Activated CD4-positive, alpha-beta T cell treated with anti-CD3 and anti-CD28 coated beads, Interleukin-2, amount 50 U/mL, for 1 hour (primary cell): ENCODE results near the gene WBP4.
A peak's percentile ranks its signal among the peaks of the same experiment; 100 is the strongest.
"Not testable (repeated sequence)": the region's sequence is repeated elsewhere in the genome, so short reads cannot be mapped to it uniquely, and the experiment has no call there.

Source experiments
- DNase-seq: peaks from one replicate; pipeline ENCODE4 v3.0.0-alpha.2; 2020

WBP4 gene

DNA sequence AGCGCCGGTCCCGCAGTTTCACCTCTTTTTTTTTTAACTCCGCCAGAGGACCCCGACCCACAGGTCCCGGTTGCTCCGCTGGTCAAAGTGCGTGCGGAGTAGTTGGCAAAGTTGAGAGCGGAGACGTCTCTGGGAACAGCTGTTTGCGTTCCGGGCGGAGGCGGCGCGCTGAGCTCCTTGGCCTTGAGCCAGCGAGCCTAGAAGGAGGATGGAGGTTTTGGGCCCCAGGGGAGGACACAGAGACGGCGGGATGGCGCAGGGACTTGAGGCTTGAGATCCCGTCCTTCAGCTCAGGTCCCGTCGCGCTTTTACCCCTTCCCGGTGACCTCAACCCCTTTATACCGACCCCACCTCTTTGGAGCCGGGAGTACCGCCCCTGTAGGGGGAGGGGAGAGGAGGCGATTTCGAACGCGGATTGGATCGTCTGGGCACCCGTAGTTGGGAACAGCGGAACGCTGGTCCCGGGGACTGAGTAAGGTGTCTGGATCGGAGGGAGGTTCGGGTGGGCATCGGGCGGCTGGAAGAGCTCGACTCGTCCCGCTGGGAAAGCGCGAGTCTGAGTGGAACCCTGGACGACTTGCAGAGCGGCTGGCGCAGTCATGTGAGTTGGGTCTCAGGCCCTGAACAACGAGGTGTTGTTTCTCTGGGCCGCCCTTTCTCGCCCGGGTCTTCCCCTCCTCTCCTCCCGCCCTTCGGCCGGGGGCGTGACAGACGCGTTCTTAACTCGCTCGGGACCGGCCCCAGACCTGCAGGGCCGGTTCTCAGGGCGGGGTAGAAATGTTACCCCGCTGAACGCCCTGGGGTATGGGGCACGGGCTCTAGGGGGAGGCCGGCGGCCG, at the start of gene WBP4:
Gene WBP4 (plus strand): TSS at position 435 of the 839 bp plus-strand sequence. CDS start 165 bp downstream, at position 600.
- peak; percentile 83 for DNase-seq

GRCh38 chr13:41012536-41012935, 48.8 kb upstream of the WBP4 start:
- DNase-seq = no peak

DNA sequence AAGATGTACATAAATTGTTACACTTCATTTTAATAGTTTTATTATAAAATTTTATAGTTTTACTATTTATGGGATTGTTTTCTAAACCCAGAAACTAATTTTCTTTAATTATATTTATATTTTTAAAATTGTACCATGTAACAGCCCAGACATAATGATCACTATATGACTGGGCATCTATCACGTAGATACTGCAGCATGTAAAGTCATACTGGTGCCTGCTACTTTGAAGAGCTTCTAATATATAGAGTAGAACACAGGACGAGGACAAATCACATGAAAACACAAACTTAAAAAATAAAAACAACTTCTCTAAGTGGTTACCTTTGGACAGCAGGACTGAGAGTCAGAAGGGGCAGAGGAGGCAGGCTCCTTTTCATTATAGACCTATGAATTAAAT, 47.5 kb upstream of the WBP4 start:
- no peak for DNase-seq

DNA sequence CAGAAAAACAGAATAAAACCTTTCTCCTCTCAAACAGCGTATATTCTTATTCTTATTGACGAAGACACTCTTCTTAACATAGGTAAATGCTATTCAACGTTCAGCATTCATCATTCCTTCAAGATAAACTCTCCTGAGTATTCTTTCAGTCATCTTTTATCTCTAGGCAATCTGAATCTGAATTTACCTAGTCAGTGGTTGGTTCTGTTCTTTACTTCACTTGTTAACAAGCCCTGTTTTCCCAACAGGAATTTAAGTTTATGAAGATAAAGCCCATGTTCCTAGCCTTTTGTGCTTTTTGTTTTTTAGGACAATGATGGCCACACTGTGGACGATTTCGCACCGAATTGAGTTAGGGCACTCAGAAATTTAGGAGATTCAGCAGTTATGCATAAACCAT, 45.4 kb upstream of the WBP4 start:
- DNase-seq = no peak

- peak; percentile 18 for DNase-seq
Measured at GRCh38 chr13:41017159-41017558, 44.1 kb upstream of the WBP4 start.

GRCh38 chr13:41017817-41018601, 43.3 kb upstream of the WBP4 start:
- no peak for DNase-seq

- no peak for DNase-seq
Measured at GRCh38 chr13:41018602-41018948, 42.7 kb upstream of the WBP4 start.

DNA sequence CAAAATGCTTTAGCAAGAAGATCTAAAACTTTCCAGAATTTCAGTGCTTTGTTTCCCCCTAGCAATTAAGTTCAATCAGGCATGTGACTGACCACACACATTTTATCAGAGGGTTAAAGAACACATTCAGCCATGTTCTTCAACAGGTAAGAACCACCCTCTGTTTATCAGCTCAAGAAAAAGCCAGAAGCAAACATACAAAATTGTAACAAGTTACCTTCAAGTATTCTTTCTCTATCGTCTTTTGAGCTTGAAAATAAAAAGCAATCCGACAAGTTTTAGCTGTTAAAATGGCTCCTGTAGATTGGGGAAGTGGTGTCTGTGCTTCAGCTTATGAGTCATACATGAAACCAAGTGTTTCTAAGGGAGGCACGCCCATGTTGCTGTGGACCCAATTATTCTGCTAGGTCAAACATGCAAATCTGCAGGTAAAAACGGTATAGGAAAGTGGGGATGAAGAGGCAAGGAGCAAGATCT, 42.3 kb upstream of the WBP4 start, which contains the start of gene ELF1:
Gene ELF1 (minus strand): TSS at position 306 of the 477 bp plus-strand sequence. CDS start 37,262 bp downstream, outside the sequence.
- peak; percentile 52 for DNase-seq

DNA sequence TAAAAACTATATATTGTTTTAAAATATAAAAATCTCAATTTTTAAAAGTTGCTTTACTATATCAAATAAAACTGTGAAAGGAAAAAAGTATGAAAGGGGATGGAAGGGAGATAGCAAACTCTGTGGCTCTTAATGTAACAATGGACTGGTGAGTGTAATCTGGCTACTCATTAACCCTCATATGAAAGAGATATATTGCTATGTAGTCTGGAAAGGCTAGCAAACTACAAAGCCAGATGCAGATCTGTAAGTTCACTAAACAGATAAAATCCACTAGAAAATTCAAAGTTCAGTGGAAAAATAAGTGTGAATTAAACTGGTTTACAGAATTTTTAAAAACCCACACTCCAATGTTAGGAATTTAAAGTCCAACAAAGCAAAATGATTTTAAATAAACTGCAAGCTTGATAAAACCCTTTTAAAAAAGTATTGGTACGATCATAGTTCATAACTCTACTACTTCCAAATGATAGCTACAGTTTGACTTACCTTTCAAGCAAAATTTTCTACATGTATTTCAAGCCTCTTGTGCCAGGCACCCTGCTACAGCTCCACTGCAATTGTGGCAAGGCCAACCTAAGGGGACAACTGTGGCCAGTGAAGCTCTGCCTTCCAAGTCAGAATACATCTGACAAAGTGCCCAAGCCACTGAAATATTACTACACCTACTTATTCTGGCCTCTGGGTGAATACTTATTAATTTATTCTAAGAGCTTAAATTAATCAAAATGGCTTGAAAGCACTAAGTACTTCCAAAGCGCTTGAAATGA, 41.5 kb upstream of the WBP4 start:
- no peak for DNase-seq

DNA sequence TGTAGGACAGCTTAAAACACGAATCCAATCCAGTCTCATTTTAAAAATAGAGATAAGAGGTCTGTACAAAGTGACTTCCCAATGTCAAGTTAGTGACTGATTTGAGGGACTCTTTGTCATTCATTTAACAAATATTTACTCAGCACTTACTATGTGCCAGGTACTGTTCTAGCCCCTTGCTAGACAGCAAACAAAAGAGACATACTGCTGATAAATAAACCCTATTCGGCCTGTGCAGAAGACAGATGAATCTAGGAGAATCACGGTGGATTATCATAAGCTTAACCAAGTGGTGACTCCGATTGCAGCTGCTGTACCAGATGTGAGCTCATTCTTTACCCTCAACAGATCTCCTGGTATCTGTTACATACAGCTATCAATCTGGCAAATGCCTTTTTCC, 35.8 kb upstream of the WBP4 start:
- DNase-seq = no peak

DNA sequence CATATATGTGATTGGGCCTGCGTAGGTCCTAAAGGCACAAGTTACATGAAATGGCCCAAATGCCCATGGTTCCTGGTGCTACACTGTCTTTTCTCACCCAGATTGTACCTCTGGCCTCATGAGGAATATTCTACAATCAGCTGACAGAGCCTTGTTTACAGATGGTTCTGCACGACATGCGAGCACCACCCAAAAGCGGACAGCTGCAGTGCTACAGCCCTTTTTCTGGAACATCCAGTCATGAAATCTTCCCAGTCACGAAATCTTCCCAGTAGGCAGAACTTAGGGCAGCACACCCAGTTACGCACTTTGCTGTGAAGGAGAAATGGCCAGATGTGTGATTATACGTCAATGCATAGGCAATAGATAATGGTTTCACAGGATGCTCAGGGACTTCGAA, 34.5 kb upstream of the WBP4 start:
- DNase-seq = no peak

DNA sequence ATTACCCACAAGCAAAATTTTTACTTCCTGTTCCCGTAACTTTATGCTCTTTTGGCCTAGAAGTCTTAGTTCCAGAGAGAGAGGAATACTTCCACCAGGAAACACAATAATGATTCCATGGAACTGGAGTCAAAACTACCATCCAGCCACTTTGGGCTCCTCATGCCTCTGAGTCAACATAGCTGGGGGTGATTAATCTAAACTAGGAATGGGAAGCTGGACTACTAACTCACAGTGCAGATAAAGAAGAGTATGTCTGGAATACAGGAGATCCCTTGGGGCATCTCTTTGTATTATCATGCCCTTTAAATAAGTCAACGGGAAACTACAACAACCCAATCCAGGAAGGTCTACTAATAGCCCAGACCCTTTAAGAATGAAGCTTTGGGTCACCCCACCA, 33.3 kb upstream of the WBP4 start:
- DNase-seq = no peak

DNA sequence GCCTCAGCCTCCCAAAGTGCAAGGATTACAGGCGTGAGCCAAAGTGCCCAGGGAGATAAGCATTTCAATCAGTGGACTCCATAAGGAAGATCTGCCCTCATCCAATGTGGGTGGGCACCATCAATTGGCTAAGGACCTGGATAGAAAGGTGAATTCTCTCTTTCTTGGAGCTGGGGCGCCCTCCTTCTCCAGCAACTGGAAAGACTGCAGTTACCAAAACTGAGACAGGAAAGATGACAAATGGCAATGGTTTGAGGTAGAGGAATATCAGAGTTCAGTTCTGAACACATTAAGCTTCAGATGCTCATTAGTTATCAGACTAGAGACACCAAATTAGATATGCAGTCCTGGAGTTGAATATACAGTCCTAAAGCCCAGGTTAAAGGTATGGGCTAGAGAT, 31.7 kb upstream of the WBP4 start:
- DNase-seq = no peak

DNA sequence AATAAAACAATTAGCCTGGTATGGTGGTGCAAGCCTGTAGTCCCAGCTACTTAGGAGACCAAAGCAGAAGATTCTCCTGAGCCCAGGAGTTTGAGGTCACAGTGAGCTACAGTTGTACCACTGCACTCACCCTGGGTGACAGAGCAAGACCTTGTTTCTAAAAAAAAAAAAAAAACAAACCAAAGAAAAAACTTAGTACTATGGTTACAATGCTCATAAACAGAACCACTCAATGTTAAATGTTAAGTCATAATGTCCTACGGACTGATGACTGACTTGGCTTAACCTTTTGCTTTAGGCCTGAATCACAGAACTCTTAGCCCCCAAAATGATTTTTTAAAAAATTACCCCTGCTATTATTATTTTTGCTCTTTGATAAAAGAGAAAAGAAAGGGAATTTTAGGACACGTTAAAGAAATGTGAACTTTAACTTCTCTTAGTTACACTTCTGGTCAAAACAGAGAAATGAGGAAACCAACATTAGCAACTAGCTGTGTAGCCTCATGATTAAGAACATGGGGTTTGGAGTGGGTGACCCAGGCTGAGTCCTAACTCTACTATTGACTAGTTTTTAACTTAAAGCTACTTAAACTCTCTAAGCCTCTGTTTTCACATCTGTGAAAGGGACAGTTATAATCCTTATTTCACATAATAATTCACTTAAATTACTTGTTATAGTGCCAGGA, 28.5 kb upstream of the WBP4 start:
- DNase-seq = no peak

GRCh38 chr13:41034382-41034781, 26.9 kb upstream of the WBP4 start:
- no peak for DNase-seq

GRCh38 chr13:41034881-41035280, 26.4 kb upstream of the WBP4 start:
- no peak for DNase-seq

- DNase-seq = not testable (repeated sequence)
Measured at GRCh38 chr13:41036557-41036956, 24.8 kb upstream of the WBP4 start.

- no peak for DNase-seq
Measured at GRCh38 chr13:41039746-41040145, 21.6 kb upstream of the WBP4 start.

DNA sequence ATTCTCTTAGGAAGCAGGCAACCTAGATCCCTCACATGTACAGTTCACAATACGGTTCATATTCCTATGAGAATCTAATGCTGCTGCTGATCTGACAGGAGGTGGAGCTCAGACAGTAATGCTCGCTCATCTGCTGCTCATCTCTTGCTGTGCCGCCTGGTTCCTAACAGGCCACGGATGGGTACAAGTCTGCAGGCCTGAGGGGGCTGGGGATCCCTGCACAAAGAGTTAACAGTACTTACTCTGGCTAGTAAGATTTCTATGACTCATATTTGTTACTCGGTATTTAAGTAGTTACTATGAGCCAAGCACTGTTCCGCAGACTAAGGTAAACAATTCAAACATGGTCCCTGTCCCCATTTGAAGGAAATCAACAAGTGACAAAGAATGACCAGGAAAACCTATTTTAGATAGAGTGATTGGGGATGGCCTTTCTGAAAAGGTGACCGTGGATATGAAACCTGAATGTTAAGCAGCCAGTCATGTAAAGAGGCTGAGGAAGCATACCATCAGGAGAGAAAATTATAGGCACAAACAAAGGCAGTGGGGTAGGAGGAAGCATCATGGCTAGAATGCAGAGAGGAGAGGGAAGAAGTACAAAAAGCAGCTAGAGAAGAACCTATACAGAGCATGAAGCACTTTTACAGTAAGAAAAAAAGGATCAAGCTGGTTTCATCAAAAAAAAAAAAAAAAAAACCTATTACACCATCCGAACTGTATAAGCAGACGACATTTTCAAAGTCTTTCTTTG, 20.6 kb upstream of the WBP4 start:
- DNase-seq = no peak

GRCh38 chr13:41042419-41042818, 18.9 kb upstream of the WBP4 start:
- DNase-seq = not testable (repeated sequence)

GRCh38 chr13:41048640-41049039, 12.7 kb upstream of the WBP4 start:
- no peak for DNase-seq
